Neural cell (in vitro differentiated cells): ENCODE measurements around the gene RGS17.

Experiments
- EZH2 ChIP-seq: fragments of 200-600, 300-800 bp; shearing (Covaris generic), sonication (generic); IDR thresholded peaks from 2 replicates; pipeline ENCODE4 v1.6.1; 2014; ENCODE audit warnings: antibody characterized with exemption, low read length, borderline replicate concordance, mild to moderate bottlenecking; ENCODE audit not compliant: insufficient read depth, poor library complexity, severe bottlenecking
- POLR2AphosphoS5 ChIP-seq: IDR thresholded peaks from 2 replicates; pipeline ENCODE4 v1.6.1; 2012
- TAF1 ChIP-seq: IDR thresholded peaks from 2 replicates; pipeline ENCODE4 v1.6.1; 2012; ENCODE audit warnings: low read depth
- TF ChIP-seq, protein P1 (sequence below): fragments of 450-650 bp; IDR thresholded peaks from 2 replicates; pipeline ENCODE4 v1.5.1; 2014; ENCODE audit warnings: antibody characterized with exemption, mild to moderate bottlenecking, moderate library complexity; ENCODE audit not compliant: poor library complexity, severe bottlenecking

DNA sequence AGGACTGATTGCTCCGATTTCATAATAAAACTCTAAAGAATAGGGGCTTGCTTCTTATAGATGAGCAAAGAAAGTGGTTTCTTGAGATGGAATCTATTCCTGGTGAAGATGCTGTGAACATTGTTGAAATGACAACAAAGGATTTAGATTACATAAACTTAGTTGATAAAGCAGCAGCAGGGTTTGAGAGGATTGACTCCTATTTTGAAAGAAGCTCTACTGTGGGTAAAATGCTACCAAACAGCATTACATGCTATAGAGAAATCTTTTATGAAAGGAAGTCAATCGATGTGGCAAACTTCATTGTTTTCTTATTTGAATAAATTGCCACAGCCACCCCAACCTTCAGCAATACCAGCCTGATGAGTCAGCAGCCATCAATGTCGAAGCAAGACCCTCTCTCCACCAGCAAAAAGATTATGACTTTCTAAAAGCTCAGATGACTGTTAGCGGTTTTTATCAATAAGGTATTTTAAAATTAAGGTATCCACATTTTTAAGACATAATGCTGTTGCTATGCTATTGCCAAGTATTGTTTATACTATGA is 115.9 kb downstream of the RGS17 start:
- TF ChIP-seq, protein P1, sequence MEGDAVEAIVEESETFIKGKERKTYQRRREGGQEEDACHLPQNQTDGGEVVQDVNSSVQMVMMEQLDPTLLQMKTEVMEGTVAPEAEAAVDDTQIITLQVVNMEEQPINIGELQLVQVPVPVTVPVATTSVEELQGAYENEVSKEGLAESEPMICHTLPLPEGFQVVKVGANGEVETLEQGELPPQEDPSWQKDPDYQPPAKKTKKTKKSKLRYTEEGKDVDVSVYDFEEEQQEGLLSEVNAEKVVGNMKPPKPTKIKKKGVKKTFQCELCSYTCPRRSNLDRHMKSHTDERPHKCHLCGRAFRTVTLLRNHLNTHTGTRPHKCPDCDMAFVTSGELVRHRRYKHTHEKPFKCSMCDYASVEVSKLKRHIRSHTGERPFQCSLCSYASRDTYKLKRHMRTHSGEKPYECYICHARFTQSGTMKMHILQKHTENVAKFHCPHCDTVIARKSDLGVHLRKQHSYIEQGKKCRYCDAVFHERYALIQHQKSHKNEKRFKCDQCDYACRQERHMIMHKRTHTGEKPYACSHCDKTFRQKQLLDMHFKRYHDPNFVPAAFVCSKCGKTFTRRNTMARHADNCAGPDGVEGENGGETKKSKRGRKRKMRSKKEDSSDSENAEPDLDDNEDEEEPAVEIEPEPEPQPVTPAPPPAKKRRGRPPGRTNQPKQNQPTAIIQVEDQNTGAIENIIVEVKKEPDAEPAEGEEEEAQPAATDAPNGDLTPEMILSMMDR: no peak
- TF ChIP-seq EZH2 (no peak), POLR2AphosphoS5 (no peak), TAF1 (no peak)
